ENCODE measurements around the gene SIGLEC1.

SIGLEC1 gene

DNA sequence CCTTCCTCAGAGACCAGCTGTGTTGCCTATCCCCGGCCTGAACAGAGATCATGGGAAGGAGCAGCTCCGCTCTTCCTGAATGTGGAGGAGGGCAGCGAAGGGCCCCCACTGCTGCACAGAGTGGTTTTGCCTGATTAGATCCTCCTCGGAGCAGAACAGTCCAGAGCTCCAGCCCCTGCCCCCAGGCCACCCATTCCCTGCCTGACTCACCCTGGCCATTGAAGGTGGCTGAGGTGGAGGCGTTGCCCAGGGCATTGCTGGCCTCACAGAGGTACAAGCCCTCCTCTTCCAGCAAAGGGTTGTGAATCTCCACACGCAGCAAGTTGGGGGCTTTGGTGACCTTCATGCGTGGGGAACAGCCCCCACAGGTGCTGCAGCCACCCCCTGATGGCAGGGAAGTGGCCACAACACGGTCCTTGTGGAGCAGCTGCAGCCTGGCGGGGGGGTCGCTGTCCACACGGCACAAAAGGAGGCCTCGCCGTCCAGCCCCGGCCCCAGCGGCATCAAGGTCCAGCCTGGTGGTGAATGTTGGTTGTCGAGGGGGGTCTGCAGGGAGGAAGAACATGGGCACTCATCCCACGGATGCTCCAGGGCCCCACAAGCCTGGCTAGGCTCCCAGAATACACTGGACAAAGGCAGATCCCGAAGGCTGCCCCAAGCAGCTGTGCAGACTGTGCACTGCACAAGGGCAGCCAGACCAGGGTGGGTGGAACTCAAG lies 14.7 kb downstream of the SIGLEC1 start:
- Histone ChIP-seq H3K27ac (no peak overlapping the region), H3K9ac (ENCODE audit: insufficient read length) (no peak overlapping the region), H3K9me3 (ENCODE audit: low read depth, low read length) (no peaks in the 10 kb centered on the region), H3K36me3 (ENCODE audit: insufficient read depth, low read length) (no peaks in the 10 kb centered on the region), H3K4me3 (no peak overlapping the region)
- no peak for DNase-seq (ENCODE audit: low read depth, low spot score)
- no peak for TF ChIP-seq POLR2AphosphoS5 (IDR thresholded peaks at IDR 0.05; ENCODE audit: borderline replicate concordance, low read depth, low read length)
- no peak for TF ChIP-seq EZH2 (IDR thresholded peaks at IDR 0.05)
- TF ChIP-seq FOXP2 (optimal IDR thresholded peaks at IDR 0.05; ENCODE audit: control extremely low read depth, extremely low read length, insufficient read depth) = no peak

- Histone ChIP-seq H3K27ac (no peak overlapping the region), H3K9me3 (ENCODE audit: low read depth, low read length) (no peaks in the 10 kb centered on the region), H3K9ac (ENCODE audit: insufficient read length) (no peak overlapping the region), H3K36me3 (ENCODE audit: insufficient read depth, low read length) (no peaks in the 10 kb centered on the region), H3K4me3 (no peak overlapping the region)
- DNase-seq (ENCODE audit: low read depth, low spot score) = no peak
- TF ChIP-seq POLR2AphosphoS5 (IDR thresholded peaks at IDR 0.05; ENCODE audit: borderline replicate concordance, low read depth, low read length) (no peak), EZH2 (IDR thresholded peaks at IDR 0.05) (no peak), FOXP2 (optimal IDR thresholded peaks at IDR 0.05; ENCODE audit: control extremely low read depth, extremely low read length, insufficient read depth) (no peak)
Measured at GRCh38 chr20:3696745-3697587, 15.4 kb downstream of the SIGLEC1 start.

GRCh38 chr20:3696200-3696599 lies 16.2 kb downstream of the SIGLEC1 start:
- Histone ChIP-seq H3K9ac (ENCODE audit: insufficient read length) (no peak overlapping the region), H3K9me3 (ENCODE audit: low read depth, low read length) (no peaks in the 10 kb centered on the region), H3K36me3 (ENCODE audit: insufficient read depth, low read length) (no peaks in the 10 kb centered on the region), H3K4me3 (no peak overlapping the region), H3K27ac (no peak overlapping the region)
- TF ChIP-seq EZH2 (IDR thresholded peaks at IDR 0.05) (no peak), POLR2AphosphoS5 (IDR thresholded peaks at IDR 0.05; ENCODE audit: borderline replicate concordance, low read depth, low read length) (no peak), FOXP2 (optimal IDR thresholded peaks at IDR 0.05; ENCODE audit: control extremely low read depth, extremely low read length, insufficient read depth) (no peak)
- DNase-seq (ENCODE audit: low read depth, low spot score) = no peak

DNA sequence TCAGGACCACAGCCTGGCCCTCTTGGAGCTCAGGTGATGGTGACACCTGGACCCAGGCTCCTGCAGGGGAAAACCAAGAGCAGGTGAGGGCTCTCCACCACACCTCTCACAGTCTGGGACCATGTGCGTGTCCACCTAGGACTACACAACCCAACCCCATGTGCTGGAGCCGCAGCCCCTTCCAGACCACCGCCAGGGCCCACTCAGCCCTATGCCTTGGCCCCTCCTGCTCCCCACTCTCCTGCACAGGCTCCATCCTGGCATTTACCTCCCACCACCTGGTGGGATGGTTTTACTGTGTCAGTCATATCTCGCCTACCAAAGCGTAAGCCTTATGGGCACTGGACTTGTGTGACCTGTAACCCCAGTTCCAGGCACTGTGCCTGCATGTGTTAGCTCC lies 17.5 kb downstream of the SIGLEC1 start:
- Histone ChIP-seq H3K36me3 (ENCODE audit: insufficient read depth, low read length) (no peaks in the 10 kb centered on the region), H3K9me3 (ENCODE audit: low read depth, low read length) (no peaks in the 10 kb centered on the region), H3K9ac (ENCODE audit: insufficient read length) (no peak overlapping the region), H3K27ac (no peak overlapping the region), H3K4me3 (no peak overlapping the region)
- no peak for TF ChIP-seq POLR2AphosphoS5 (IDR thresholded peaks at IDR 0.05; ENCODE audit: borderline replicate concordance, low read depth, low read length)
- no peak for TF ChIP-seq FOXP2 (optimal IDR thresholded peaks at IDR 0.05; ENCODE audit: control extremely low read depth, extremely low read length, insufficient read depth)
- TF ChIP-seq EZH2 (IDR thresholded peaks at IDR 0.05) = no peak
- no peak for DNase-seq (ENCODE audit: low read depth, low spot score)

DNA sequence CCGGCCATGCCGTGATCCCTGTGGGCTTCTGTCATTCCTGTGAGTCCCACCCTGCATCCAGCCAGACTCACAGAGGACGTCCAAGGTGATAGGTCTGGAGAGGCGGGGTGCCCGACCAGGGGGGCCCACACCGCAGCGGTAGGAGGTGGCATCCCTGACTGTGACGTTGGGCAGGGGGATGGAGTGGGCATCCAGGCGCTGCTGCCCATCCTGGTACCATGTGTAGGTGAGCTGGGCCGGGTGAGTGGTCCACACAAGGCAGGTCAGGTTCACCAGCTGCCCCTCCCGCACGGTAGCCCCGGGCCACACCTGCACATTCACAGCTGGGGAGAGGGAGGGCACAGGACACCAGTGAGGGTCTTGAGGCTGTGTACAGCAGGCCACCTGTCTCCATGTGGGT lies 19.0 kb downstream of the SIGLEC1 start:
- TF ChIP-seq EZH2 (IDR thresholded peaks at IDR 0.05) (no peak), POLR2AphosphoS5 (IDR thresholded peaks at IDR 0.05; ENCODE audit: borderline replicate concordance, low read depth, low read length) (no peak), FOXP2 (optimal IDR thresholded peaks at IDR 0.05; ENCODE audit: control extremely low read depth, extremely low read length, insufficient read depth) (no peak)
- DNase-seq (ENCODE audit: low read depth, low spot score) = no peak
- H3K4me3 ChIP-seq = no peak overlapping the region
- no peak overlapping the region for H3K9ac ChIP-seq (ENCODE audit: insufficient read length)
- no peaks in the 10 kb centered on the region for H3K9me3 ChIP-seq (ENCODE audit: low read depth, low read length)
- no peaks in the 10 kb centered on the region for H3K36me3 ChIP-seq (ENCODE audit: insufficient read depth, low read length)
- H3K27ac ChIP-seq = no peak overlapping the region

- no peaks in the 10 kb centered on the region for H3K9me3 ChIP-seq (ENCODE audit: low read depth, low read length)
- no peak overlapping the region for H3K4me3 ChIP-seq
- no peak overlapping the region for H3K27ac ChIP-seq
- no peaks in the 10 kb centered on the region for H3K36me3 ChIP-seq (ENCODE audit: insufficient read depth, low read length)
- H3K9ac ChIP-seq (ENCODE audit: insufficient read length) = no peak overlapping the region
- TF ChIP-seq POLR2AphosphoS5 (IDR thresholded peaks at IDR 0.05; ENCODE audit: borderline replicate concordance, low read depth, low read length) (no peak), EZH2 (IDR thresholded peaks at IDR 0.05) (no peak), FOXP2 (optimal IDR thresholded peaks at IDR 0.05; ENCODE audit: control extremely low read depth, extremely low read length, insufficient read depth) (no peak)
- DNase-seq (ENCODE audit: low read depth, low spot score) = no peak
Measured at GRCh38 chr20:3692706-3693294, 19.6 kb downstream of the SIGLEC1 start.

GRCh38 chr20:3691897-3692296 lies 20.5 kb downstream of the SIGLEC1 start:
- no peaks in the 10 kb centered on the region for H3K36me3 ChIP-seq (ENCODE audit: insufficient read depth, low read length)

GRCh38 chr20:3691306-3691705 lies 21.1 kb downstream of the SIGLEC1 start:
- DNase-seq (ENCODE audit: low read depth, low spot score) = no peak
- Histone ChIP-seq H3K36me3 (ENCODE audit: insufficient read depth, low read length) (no peaks in the 10 kb centered on the region), H3K4me3 (no peak overlapping the region), H3K9me3 (ENCODE audit: low read depth, low read length) (no peaks in the 10 kb centered on the region), H3K9ac (ENCODE audit: insufficient read length) (no peak overlapping the region), H3K27ac (no peak overlapping the region)
- no peak for TF ChIP-seq EZH2 (IDR thresholded peaks at IDR 0.05)

More at GRCh38 chr20:3691897-3692296, 20.5 kb downstream of the SIGLEC1 start:
- TF ChIP-seq POLR2AphosphoS5 (IDR thresholded peaks at IDR 0.05; ENCODE audit: borderline replicate concordance, low read depth, low read length) (no peak), FOXP2 (optimal IDR thresholded peaks at IDR 0.05; ENCODE audit: control extremely low read depth, extremely low read length, insufficient read depth) (no peak), EZH2 (IDR thresholded peaks at IDR 0.05) (no peak)
- no peaks in the 10 kb centered on the region for H3K9me3 ChIP-seq (ENCODE audit: low read depth, low read length)
- H3K4me3 ChIP-seq = no peak overlapping the region
- DNase-seq (ENCODE audit: low read depth, low spot score) = no peak
- no peak overlapping the region for H3K9ac ChIP-seq (ENCODE audit: insufficient read length)
- no peak overlapping the region for H3K27ac ChIP-seq

Measured in SK-N-MC (cell line).